HG03342 (cell line): ENCODE measurements around the gene DYRK3.
"Not testable (repeated sequence)": the region's sequence is repeated elsewhere in the genome, so short reads cannot be mapped to it uniquely, and the experiment has no call there.

Source experiments
- ATAC-seq: cut with Tn5 transposase; IDR thresholded peaks from one replicate; pipeline ENCODE4 v1.9.1; 2021; ENCODE audit warnings: mild to moderate bottlenecking, moderate library complexity; ENCODE audit not compliant: unreplicated experiment

DYRK3 gene

GRCh38 chr1:206628916-206629315 is 6.4 kb upstream of the DYRK3 start:
- no peak for ATAC-seq

DNA sequence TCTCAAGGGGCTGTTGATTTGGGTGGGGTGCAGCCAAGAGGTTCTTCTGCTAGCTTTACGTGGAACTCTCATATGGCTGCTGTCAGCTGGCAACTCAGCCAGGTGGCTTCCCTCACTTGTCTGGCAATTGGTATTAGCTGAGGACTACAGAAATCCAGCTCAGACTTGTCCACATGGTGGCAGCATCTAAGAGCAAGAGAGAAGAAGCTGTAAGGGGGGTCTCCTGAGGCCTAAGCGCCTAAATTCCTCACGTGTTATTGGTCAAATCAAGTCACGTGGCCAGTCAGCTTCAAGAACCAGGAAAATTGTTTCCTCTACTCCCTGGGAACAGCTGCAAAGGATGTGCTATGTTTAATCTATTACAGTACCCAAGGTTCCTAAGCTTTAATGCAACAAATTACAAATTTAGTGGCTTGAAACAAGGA is 4.2 kb upstream of the DYRK3 start:
- ATAC-seq: no peak

GRCh38 chr1:206633708-206634121 is 1.6 kb upstream of the DYRK3 start:
- ATAC-seq: no peak

DNA sequence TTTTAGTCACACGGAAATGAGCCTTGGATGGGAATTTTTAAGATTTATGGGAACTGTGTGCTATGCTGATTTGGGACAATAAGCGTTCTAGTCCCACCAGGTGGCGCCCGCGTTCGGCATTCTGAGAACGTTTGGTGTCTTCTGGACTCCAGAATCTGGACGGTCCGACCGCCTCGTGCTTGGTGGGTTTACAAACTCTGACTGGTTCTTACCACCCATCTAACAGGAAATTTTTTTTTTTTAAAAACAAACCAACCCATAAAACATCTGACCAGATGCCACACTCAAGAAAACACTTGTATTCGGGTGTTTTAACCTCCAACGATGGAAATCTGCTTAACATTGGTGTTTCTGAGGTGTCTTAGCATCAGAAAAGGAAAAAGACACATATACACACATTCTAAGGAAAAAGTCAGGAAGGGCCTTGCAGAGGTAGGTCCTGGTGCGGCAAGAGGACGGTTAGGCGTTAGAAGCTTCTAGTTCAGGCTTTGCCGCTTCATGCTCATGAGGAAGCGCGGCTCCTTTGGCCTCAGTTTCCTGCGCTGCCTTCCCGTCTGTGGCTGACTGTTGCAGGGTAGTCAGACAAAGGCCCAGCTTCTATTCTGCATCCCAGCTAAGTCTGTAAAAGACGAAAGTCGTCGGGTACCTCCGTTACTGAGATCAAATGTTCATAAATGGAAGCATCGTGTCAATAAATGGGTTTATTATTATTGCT is 814 bp upstream of the DYRK3 start:
- no peak for ATAC-seq

- peak; percentile 13 for ATAC-seq
These were observed 626 bp downstream of the DYRK3 start for GRCh38 chr1:206635978-206636345.

DNA sequence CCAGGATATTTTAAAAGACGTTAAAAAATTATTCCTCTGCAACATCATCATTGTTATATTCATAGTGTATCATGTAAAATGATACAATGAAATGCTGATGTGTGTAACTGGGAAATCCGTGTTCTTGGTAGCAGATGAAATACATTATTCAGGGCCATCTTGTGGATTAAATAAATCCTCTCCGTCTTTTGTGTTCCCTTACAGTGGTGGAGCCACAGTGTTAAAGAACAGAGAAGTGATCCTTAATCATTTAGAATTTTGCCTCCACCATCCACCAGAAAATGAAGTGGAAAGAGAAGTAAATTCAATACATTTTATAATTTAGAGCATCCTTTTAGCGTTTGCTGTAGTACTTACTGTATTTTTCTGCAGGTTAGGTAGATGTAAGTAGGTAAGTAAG is 1.3 kb downstream of the DYRK3 start:
- ATAC-seq: no peak

GRCh38 chr1:206637605-206638004 is 2.3 kb downstream of the DYRK3 start:
- no peak for ATAC-seq

- ATAC-seq: not testable (repeated sequence)
These were observed 6.7 kb downstream of the DYRK3 start for GRCh38 chr1:206642074-206642473.

GRCh38 chr1:206643118-206643698 is 7.9 kb downstream of the DYRK3 start:
- ATAC-seq: no peak

DNA sequence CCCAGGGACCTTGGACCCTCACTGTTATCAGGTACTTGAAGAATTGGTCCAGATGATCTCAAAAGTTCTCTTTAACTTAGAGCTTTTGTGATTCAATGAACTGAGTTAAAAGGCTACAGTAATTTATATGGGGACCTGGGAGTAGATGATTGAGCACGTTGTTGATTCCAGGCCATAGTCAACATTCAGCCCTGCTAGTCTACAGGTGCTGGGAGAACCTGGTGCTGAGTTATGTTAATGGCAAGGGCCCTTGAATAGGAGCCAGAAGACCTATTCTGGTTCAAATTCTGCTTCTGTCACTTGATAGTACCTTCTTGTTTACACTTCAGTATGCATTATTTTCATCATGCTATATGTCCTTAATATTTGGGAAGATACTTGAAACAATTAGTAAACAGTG is 11.2 kb downstream of the DYRK3 start:
- ATAC-seq: no peak

DNA sequence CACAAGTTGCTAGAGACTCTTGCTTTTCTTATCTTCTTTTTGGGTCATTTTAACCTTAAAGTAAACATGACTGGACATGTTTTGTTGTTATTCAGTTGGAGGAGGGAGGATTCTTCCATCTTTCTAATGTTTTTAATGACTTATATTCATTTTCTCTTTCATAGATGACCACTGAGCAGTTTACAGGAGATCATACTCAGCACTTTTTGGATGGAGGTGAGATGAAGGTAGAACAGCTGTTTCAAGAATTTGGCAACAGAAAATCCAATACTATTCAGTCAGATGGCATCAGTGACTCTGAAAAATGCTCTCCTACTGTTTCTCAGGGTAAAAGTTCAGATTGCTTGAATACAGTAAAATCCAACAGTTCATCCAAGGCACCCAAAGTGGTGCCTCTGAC is 11.9 kb downstream of the DYRK3 start:
- no peak for ATAC-seq

DNA sequence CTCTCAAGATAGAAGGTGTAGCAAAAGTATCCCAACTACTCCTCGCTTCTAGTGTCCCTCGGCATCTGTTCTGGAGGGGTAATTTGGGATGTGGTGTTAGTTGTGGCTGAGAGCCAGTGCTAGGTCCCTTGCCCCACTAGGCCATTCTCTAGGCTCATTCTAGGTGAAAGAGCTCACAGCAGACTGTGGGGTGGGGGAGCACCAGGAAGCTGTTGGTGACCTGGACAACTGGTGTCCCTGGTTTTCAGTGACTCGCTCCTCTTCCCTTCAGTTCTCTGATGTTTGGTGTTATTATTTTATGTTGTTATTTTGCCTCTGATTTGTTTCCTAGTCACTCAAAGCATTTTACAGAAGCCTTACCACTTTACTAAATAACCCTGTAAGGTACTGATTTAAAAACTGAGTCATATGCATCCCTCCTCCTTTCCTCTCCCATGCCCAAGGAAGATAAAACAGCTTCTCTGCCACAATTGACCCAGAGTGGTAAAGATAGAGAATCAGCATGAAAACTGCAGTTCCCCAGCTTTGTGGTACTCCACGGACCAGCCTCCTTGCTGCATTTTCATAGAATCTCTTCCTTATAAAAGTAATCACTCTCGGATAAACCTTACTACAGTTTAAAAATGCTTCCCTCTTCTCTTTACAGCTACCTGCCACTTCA is 14.1 kb downstream of the DYRK3 start:
- no peak for ATAC-seq

- ATAC-seq: no peak
These were observed 15.7 kb downstream of the DYRK3 start for GRCh38 chr1:206651014-206651413.

DNA sequence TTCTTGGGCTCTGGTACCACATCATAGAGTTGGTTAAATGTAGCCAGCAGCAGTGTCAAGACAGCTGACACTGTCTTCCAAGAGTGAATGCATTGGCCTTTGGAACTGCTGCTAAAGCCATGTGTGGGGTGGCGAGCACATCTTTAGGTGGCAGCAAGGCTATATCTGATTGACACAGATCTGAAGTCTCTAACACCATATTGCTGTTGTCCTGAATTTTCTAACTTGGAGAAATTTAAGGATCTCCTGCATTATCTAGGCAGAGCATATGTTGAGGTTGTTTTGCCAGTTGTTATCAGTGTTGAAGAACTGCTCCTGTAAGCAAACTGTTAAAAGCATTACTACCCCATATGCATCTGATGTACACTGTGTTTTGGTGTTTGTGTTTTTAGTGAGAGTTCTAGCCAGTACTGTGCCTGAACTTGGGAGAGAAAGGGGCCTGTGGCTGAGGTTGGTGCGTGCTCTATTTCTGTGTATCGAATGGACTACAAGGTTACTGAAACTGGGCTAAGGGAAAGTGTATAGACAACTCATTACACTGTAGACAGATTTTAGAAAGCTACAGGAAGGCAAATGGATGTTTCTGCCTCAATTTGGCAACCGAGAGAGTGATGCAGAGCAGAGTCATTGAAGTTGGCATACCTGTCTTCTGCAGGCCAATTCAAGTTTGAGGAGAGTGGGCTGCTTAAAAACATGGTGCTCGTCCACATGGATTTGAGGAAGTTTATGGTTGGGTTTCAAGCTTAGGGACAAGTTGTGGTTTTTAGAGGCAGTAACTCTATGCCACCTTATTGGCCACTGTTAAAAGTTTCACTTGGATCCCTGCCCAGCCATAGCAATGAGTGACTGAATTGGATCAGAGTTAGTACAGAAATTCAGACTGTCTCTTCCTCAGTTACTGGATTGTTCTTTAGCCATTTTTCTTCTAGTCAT is 16.9 kb downstream of the DYRK3 start:
- no peak for ATAC-seq

DNA sequence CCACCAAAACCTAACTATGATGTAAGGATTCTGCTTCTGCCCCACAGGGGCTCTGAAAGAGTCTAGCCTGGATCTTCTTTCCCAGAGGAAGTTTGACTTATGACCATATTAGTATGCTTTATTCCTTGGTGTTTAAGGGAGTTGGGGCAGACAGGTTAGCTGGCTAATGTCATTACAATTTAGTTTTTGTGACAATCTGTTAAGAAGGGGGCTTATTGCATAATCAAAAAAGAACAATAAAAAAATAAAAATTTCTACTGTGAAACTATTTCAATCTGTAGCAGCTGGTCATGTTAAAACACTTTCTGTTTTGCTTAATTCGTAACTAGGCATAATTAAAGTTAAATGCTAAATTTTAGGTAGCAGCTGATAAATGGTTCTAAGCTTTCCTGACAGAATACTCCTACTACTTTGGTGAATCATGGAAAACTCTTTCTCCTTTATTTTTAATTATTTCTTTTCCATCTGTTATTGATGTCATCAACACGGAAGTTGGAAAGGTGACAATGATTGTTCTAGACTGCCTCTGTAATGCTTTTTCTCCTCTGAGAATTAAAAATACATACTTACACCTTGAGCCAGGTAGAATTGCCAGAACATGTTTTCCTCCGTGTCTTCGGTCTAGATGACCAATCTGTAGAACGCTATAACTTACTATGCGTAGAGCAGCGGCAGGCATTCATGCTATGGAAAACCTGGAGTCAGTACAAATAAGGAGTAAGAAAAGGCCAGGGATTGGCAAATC is 18.6 kb downstream of the DYRK3 start:
- ATAC-seq: no peak

GRCh38 chr1:206654828-206655227 is 19.5 kb downstream of the DYRK3 start:
- ATAC-seq: no peak

GRCh38 chr1:206655471-206655882 is 20.1 kb downstream of the DYRK3 start:
- ATAC-seq: no peak

DNA sequence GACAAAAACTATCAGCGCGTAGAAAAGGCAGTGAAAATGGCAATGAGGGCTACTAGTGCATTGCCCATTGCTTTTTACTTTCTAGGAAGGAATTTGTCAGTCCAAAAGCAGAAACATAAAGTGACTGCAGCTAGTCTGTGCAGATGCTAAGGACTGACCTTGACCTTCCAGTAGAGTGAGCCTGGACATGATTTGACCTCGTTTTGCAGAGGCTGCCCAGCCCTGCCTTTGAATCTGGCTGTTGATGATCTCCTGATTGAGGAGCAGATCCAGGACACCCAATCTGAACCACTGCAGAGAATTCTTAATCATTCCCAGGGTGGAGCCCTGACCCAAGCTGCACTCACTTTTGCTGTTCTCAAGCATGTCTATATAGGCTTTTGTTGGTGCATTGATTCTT is 21.6 kb downstream of the DYRK3 start:
- no peak for ATAC-seq

DNA sequence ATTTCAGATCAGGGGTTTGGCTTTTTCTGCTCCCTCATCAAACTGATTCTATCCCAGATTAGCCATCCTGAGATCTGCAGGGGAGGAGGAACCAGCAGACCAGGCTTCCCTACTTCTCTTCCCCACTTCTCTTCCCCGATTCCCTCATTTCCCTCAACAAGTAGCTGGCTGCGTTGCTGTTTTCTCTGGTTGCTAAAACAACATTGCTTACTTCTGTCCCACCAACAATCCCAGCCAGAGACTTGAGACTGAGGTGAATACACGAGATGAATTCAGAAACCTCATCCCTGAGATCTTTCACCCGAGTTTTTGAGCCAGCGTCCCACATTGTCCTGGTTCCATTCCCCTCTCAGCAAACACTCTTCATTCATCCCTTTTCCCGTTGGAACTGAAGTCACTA is 22.4 kb downstream of the DYRK3 start:
- no peak for ATAC-seq

DNA sequence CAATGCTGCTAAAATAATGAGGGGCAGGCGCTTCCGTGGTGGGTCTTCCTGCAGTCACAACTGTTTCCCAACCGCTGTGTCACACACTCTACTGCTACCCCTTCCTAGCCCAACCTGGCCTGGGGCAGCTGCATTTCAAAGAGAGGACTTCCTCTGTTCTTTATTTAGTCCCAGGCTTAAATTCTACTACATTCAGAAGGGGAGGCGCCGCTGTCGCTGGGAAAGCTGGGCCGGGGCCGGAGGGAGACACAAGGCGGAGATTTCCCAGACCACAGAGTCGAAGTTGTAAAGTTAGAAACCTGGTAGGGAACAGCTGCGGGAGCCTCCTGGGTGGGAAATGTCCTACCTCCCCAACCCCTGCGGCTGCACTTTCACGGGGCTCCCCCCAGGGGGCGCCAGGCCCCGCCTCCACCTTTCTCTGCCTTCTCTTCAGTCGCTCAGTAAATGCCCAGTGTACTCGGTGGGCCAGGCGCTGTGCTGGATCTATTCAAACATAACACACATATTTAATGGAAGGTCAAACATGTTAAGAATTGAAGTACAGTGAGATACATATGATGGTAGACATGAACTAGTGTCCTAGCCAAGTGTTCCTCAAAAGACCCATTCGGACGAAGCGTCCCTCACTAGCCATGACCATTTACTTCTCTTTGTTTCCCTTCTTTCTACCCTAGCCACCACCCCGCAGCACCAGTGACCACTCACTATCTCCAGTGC is 23.1 kb downstream of the DYRK3 start:
- peak; percentile 62 for ATAC-seq
